Thyroid gland (tissue), 4 donors: Measurements from ENCODE around the gene AKR1E2.

Experiments
- CTCF ChIP-seq, 6 experiments: fragments of 200-600 bp in 3 of 6; fragments of 450-650 bp in 3 of 6; sonication (generic) in 3 of 6; IDR thresholded peaks; one replicate each; pipeline ENCODE4 v1.5.1; 2016 to 2019; ENCODE audit warnings: antibody characterized with exemption in 6 of 6, mild to moderate bottlenecking in 2 of 6, inconsistent platforms in 1 of 6, moderate library complexity in 1 of 6
- POLR2A ChIP-seq, 2 donors: fragments of 450-650 bp; IDR thresholded peaks; one replicate each; pipeline ENCODE4 v1.6.1; 2017; ENCODE audit warnings: antibody characterized with exemption in 2 of 2, mild to moderate bottlenecking in 2 of 2, moderate library complexity in 1 of 2

GRCh38 chr10:4839353-4839752, 13.3 kb downstream of the AKR1E2 start:
- TF ChIP-seq CTCF (IDR thresholded peaks at IDR 0.05) = no peak
- no peak for TF ChIP-seq POLR2A (IDR thresholded peaks at IDR 0.05)
